Endothelial cell of umbilical vein (primary cell): ENCODE data around the gene MAPKAPK2. TPM values are rescaled to one million over a fixed set of nuclear protein-coding genes. Genes with fewer than 3 reads are reported as not detected.
A peak's percentile ranks its signal among the peaks of the same experiment; 100 is the strongest.

Experiments used
- BruUV-seq: library from RNA; stranded (reverse); fragments of 400-500 nt; replicated peaks from 2 replicates; lab custom pipeline; 2021; lab: Mats Ljungman, UMichigan
- CTCF ChIA-PET: fragments of 300-600, 350-600 bp; sonication (Branson Sonifier 250); formaldehyde crosslinking; loops from one replicate; lab custom pipeline; 2021; ENCODE audit warnings: antibody characterized with exemption, inconsistent platforms; lab: Charles Lee
- POLR2A ChIA-PET: fragments of 300-600, 350-600 bp; sonication (Branson Sonifier 250); formaldehyde crosslinking; loops from one replicate; lab custom pipeline; 2021; ENCODE audit warnings: antibody characterized with exemption, inconsistent platforms; lab: Charles Lee
- DNase-seq: peaks from one replicate; pipeline ENCODE4 v3.0.0-alpha.2; 2011; ENCODE audit warnings: low read depth, low spot score
- FAIRE-seq: peaks from 2 replicates; lab custom pipeline; 2011; peaks lifted over from hg19 to GRCh38; lab: Jason Lieb, UNC
- H2AFZ ChIP-seq: 2 replicates; pipeline ENCODE4 v1.6.0; 2012; ENCODE audit warnings: low read depth, low read length, control low read depth, inconsistent platforms
- H3K27ac ChIP-seq: 2 replicates; pipeline ENCODE4 v1.5.1; 2011; ENCODE audit warnings: low read depth, mild to moderate bottlenecking, control low read depth, low read length, moderate library complexity; ENCODE audit not compliant: insufficient read depth
- H3K27me3 ChIP-seq, 2 experiments: 2 replicates each; pipeline versions ENCODE4 v1.6.0 to v1.6.1; 2011; ENCODE audit warnings: low read length in 2 of 2, mixed read lengths in 1 of 2; ENCODE audit not compliant: control insufficient read depth in 2 of 2, insufficient read depth in 2 of 2
- H3K36me3 ChIP-seq, 2 experiments: 2 replicates in 1 of 2; 3 replicates in 1 of 2; pipeline ENCODE4 v1.5.1; 2011; ENCODE audit warnings: low read length in 2 of 2, mild to moderate bottlenecking in 1 of 2, moderate library complexity in 1 of 2; ENCODE audit not compliant: control insufficient read depth in 2 of 2, insufficient read depth in 2 of 2; ENCODE audit errors: extremely low read depth in 1 of 2
- H3K4me1 ChIP-seq: 3 replicates; pipeline ENCODE4 v1.5.1; 2011; ENCODE audit warnings: mild to moderate bottlenecking, low read length; ENCODE audit not compliant: control insufficient read depth, insufficient read depth; ENCODE audit errors: extremely low read depth
- H3K4me2 ChIP-seq: 2 replicates; pipeline ENCODE4 v1.6.1; 2011; ENCODE audit warnings: low read length, control low read depth, mixed read lengths; ENCODE audit not compliant: insufficient read depth
- H3K4me3 ChIP-seq, 3 experiments: fragments of 200-600 bp in 1 of 3; sonication (generic), shearing (Covaris generic) in 1 of 3; replicated peaks in 1 of 3; 2 replicates each; pipeline ENCODE4 v1.5.1; 2011 to 2016; ENCODE audit warnings: control low read depth in 3 of 3, low read length in 3 of 3, mild to moderate bottlenecking in 2 of 3, inconsistent platforms in 1 of 3, low read depth in 1 of 3, moderate library complexity in 1 of 3; ENCODE audit not compliant: insufficient read depth in 1 of 3
- H3K79me2 ChIP-seq: 2 replicates; pipeline ENCODE4 v1.6.0; 2012; ENCODE audit warnings: low read length, inconsistent platforms; ENCODE audit not compliant: control insufficient read depth, insufficient read depth
- H3K9ac ChIP-seq: replicated peaks from 2 replicates; pipeline ENCODE3; 2011; ENCODE audit warnings: low read length, control low read depth; ENCODE audit not compliant: insufficient read depth; ENCODE audit errors: extremely low read depth
- H3K9me1 ChIP-seq: replicated peaks from 3 replicates; pipeline ENCODE4 v1.6.0; 2011; ENCODE audit warnings: mild to moderate bottlenecking, low read length; ENCODE audit not compliant: control insufficient read depth, insufficient read depth; ENCODE audit errors: extremely low read depth
- H3K9me3 ChIP-seq: replicated peaks from 2 replicates; pipeline ENCODE4 v1.5.1; 2012; ENCODE audit warnings: low read length, inconsistent platforms; ENCODE audit not compliant: control insufficient read depth, insufficient read depth
- H4K20me1 ChIP-seq: replicated peaks from 2 replicates; pipeline ENCODE3; 2011; ENCODE audit warnings: mild to moderate bottlenecking, low read length; ENCODE audit not compliant: control insufficient read depth, insufficient read depth; ENCODE audit errors: extremely low read depth
- EZH2 ChIP-seq: IDR thresholded peaks from 2 replicates; pipeline ENCODE4 v1.6.1; 2012; ENCODE audit warnings: borderline replicate concordance, low read depth, mild to moderate bottlenecking, moderate library complexity, low read length, inconsistent platforms; ENCODE audit not compliant: severe bottlenecking
- FOS ChIP-seq: IDR thresholded peaks from 2 replicates; pipeline ENCODE4 v1.6.1; 2011; ENCODE audit warnings: mild to moderate bottlenecking, low read length, moderate library complexity, borderline replicate concordance; ENCODE audit not compliant: insufficient read depth
- GATA2 ChIP-seq: IDR thresholded peaks from 2 replicates; pipeline ENCODE4 v1.7.0; 2011; ENCODE audit warnings: low read depth, mild to moderate bottlenecking, moderate library complexity, mixed read lengths, low read length; ENCODE audit not compliant: insufficient read length, insufficient read depth
- JUN ChIP-seq: IDR thresholded peaks from 2 replicates; pipeline ENCODE4 v1.6.1; 2011; ENCODE audit warnings: borderline replicate concordance, low read depth; ENCODE audit not compliant: insufficient read length, insufficient read depth
- MYC ChIP-seq: IDR thresholded peaks from one replicate; pipeline ENCODE4 v1.6.1; 2011; ENCODE audit warnings: mild to moderate bottlenecking, low read depth, low read length
- POLR2A ChIP-seq: IDR thresholded peaks from 2 replicates; pipeline ENCODE4 v1.6.1; 2012; ENCODE audit warnings: low read depth, mild to moderate bottlenecking, control low read depth, low read length
- POLR2AphosphoS5 ChIP-seq: IDR thresholded peaks from 2 replicates; pipeline ENCODE4 v1.6.1; 2012; ENCODE audit warnings: low read depth, mild to moderate bottlenecking, control low read depth, low read length, moderate library complexity; ENCODE audit not compliant: insufficient read depth
- dilution Hi-C: fragments of 300-500 bp; cut with MboI; formaldehyde crosslinking; loops from one replicate; pipeline ENCODE4 v1.15.0; 2019; ENCODE audit warnings: low sequenced_read_pairs; ENCODE audit not compliant: extremely low pct_ligation_motif_present
- intact Hi-C: fragments of 100-400 bp; cut with micrococcal nuclease; formaldehyde crosslinking; loops from one replicate; pipeline ENCODE4 v1.10.0; 2022
- polyA plus RNA-seq, 4 experiments: library from polyadenylated mRNA; depleted of rRNA in 3 of 4; stranded (reverse) in 3 of 4; unstranded in 1 of 4; fragments of >200 nt; gene quantifications; 2 replicates each; pipeline versions ENCODE4 v1.2.1 to v1.2.3, GENCODE V29; 2011 to 2012; ENCODE audit warnings: missing spikeins in 1 of 4
- total RNA-seq: library from RNA; stranded (reverse); gene quantifications from 2 replicates; pipeline ENCODE4 v1.2.3, GENCODE V29; 2021
- TF ChIP-seq, protein P1 (sequence below): IDR thresholded peaks from 2 replicates; pipeline ENCODE4 v1.6.1; 2011; ENCODE audit not compliant: insufficient read depth, insufficient read length
- TF ChIP-seq, protein P2 (sequence below), 2 donors: IDR thresholded peaks; 1 replicate in 1 of 2; 2 replicates in 1 of 2; pipeline ENCODE4 v1.5.1; 2011; ENCODE audit warnings: low read length in 2 of 2, mild to moderate bottlenecking in 2 of 2, moderate library complexity in 2 of 2, control low read depth in 1 of 2, inconsistent platforms in 1 of 2, low read depth in 1 of 2; ENCODE audit not compliant: insufficient read depth in 1 of 2; ENCODE audit errors: extremely low read depth in 1 of 2

Gene MAPKAPK2
- total and polyA plus RNA-seq, 2 donors (not counting 3 experiments of a cell fraction or from before 2014, with no cell fraction given): 52.9 to 69.1 TPM

GRCh38 chr1:206686478-206687249 lies 2.0 kb downstream of the MAPKAPK2 start:
- Histone ChIP-seq H3K4me2 (peak overlapping the region; percentile 82), H3K27me3 (peaks cover 20 to 23% of the 10 kb centered on the region in 2 experiments), H3K79me2 (peaks cover 59% of the 10 kb centered on the region), H4K20me1 (peaks cover 9% of the 10 kb centered on the region), H3K4me3 (peak overlapping the region; percentile 63 to 94 (median 93)), H3K9ac (peak overlapping the region; percentile 94), H3K4me1 (peaks cover 31% of the 10 kb centered on the region), H3K36me3 (no peaks in the 10 kb centered on the region), H3K9me1 (no peaks in the 10 kb centered on the region), H2AFZ (peak overlapping the region; percentile 92), H3K9me3 (no peaks in the 10 kb centered on the region), H3K27ac (peak overlapping the region; percentile 85)
- TF ChIP-seq, protein P1, sequence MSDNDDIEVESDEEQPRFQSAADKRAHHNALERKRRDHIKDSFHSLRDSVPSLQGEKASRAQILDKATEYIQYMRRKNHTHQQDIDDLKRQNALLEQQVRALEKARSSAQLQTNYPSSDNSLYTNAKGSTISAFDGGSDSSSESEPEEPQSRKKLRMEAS: no peak
- no peak for TF ChIP-seq POLR2AphosphoS5
- TF ChIP-seq FOS: no peak
- no peak for TF ChIP-seq EZH2
- TF ChIP-seq, protein P2, sequence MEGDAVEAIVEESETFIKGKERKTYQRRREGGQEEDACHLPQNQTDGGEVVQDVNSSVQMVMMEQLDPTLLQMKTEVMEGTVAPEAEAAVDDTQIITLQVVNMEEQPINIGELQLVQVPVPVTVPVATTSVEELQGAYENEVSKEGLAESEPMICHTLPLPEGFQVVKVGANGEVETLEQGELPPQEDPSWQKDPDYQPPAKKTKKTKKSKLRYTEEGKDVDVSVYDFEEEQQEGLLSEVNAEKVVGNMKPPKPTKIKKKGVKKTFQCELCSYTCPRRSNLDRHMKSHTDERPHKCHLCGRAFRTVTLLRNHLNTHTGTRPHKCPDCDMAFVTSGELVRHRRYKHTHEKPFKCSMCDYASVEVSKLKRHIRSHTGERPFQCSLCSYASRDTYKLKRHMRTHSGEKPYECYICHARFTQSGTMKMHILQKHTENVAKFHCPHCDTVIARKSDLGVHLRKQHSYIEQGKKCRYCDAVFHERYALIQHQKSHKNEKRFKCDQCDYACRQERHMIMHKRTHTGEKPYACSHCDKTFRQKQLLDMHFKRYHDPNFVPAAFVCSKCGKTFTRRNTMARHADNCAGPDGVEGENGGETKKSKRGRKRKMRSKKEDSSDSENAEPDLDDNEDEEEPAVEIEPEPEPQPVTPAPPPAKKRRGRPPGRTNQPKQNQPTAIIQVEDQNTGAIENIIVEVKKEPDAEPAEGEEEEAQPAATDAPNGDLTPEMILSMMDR (IDR thresholded peaks at IDR 0.05; ENCODE audit: extremely low read depth in 1 of 2, insufficient read depth in 1 of 2, low read depth in 1 of 2, low read length in 2 of 2): no peak
- no peak for TF ChIP-seq GATA2
- no peak for TF ChIP-seq MYC
- TF ChIP-seq POLR2A: no peak
- no peak for TF ChIP-seq JUN
- FAIRE-seq (peak; percentile 76), DNase-seq (no peak)
- ChIA-PET POLR2A (no interaction called here), CTCF (no interaction called here)
- TSS peak; percentile 36 for BruUV-seq
- intact Hi-C loops (loop anchor here (1.0 to 2.0 kb wide), 2 partner anchors 40 to 74 kb away; partner anchors contain the start of gene EIF2D), dilution Hi-C loops (no loop called here)
